NCI-H2029 (cell line): ENCODE measurements around the gene GALNTL6.
"Not testable (repeated sequence)": the region's sequence is repeated elsewhere in the genome, so short reads cannot be mapped to it uniquely, and the experiment has no call there.

Experiments used
- DNase-seq: peaks from one replicate; lab custom pipeline; 2025; lab: John Stamatoyannopoulos, UW

Gene GALNTL6

DNA sequence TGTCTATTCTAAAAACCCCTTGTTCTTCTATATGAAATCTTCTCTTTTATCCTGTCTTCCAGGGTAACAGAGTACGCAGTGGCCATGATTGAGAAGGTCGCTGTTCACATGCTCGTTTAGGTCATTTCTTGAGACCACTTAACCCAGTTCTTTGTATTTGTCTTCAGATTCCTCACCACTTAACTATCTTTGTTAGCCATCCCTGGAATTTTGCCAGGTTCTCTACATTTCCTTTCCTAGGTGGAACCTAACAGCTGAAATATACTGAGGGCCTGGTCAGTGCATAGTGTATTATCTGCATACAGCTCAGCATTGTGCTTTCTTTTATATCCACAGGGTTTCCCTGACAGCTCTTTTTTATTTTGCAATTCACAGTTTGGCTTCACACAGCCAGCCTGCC lies 1206.5 kb downstream of the GALNTL6 start:
- DNase-seq: peak; percentile 33

DNA sequence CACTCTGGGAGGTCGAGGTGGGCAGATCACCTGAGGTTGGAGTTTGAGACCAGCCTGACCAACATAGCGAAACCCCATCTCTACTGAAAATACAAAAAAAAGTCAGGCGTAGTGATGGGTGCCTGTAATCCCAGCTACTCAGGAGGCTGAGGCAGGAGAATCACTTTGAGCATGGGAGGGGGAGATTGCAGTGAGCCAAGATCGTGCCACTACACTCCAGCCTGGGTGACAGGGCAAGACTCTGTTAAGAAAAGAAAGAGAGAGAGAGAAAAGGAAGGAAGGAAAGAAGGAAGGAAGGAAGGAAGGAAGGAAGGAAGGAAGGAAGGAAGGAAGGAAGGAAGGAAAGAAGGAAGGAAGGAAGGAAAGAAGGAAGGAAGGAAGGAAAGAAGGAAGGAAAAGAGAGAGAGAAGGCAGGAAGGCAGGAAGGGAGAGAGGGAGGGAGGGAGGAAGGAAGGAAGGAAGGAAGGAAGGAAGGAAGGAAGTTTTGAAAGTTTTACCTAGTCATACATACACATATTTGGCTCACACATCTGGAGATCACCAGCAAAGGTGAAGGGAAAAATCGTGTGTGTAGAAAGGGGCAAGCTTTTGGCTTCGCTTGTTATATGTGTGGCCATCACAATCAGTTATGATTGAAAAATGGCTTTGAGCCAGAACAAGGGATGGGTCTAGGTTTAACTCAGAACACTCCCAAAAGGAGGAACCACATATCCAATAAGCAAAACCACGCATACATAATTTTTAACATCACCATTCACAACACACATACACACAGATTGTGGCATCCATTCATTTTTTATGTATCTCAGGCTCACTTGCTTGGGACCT lies 1208.8 kb downstream of the GALNTL6 start:
- DNase-seq: not testable (repeated sequence)

DNA sequence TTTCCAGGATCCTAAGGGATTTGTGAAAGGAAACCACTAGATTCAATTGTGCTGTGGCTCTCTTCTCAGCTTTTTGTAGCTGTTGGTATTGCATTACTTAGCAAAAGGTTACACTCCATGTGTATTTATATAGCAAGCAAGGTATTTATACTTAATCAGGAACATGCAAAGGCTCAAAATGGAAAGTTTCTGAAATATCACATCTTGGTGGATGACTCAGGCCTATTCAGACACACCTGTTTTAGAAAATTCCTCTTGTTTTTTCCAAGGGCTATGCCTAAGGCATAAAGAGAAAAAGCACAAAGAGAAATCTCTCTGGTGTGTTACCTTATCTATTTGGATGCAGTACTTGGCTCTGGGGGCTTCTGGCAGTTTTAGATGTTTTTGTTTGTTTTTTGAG lies 1211.0 kb downstream of the GALNTL6 start:
- no peak for DNase-seq

DNA sequence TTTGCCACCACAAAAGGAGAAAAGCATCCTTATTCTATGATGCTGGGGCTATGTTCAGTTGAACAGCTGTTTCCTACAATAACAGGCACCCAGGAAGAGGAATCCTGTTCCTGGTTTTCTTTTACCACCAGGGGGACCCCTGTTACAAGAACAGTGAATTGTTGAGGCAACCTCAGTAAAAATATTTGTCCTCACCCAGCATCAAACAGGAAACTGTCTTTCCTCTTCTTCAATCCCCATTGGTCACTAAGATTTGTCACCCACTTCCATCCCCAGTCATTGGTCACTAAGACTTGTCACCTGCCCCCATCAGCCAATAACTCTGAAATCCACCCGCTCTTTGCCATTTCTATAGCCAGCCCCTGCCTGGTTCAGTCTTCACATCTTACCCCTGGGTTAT lies 1211.9 kb downstream of the GALNTL6 start:
- DNase-seq: peak; percentile 75

DNA sequence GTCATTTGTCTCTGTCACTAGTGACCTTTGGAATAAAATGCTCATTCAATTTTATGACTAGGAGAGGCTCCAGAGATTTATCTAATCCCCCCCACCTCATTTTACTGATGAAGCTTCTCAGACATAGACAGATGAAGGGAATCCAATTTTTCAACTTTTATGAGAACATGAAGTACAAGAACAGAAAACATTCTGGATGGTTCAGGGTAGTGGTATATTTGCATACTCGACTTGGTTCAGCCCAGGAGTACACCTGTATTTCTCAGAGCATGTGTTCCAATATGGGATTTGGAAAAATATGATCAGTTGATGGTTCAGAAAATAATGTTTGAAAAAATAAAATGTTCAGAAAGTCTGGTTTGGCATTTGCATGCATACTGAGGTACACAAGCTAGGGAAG lies 1224.0 kb downstream of the GALNTL6 start:
- DNase-seq: no peak

DNA sequence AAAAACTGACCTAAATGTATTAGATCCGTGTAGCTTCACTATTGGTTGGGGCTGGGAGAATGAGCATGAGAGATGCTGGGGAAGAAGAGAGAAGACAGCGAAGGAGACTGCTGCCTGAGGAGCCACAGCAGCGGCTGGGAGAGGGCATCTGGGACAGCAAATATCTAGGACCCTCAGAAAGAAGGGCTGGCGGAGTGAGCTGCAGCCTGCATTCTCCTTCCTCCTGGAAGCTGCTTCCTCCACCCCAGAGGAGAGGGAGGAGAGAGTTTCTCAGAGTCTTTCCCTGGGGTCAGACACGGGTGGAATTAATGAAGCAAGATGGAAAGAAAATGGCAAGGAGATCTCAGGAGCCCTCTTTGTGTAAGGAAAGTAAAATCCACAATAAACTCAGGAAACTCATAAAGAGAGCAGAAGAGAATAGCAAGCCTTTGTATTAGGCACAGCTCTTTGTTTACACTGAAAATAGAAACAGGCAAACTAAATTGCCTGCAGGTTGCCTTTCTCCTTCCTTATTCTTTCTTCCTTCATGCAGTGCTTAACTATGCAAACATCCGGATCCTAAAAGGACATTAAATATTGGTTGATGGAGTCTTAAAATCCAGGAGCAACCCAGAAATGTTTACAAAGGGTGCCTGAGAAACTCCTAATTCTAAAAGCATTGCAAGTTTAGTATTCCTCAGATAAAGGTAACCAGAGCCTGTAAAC lies 1225.1 kb downstream of the GALNTL6 start:
- DNase-seq: peak; percentile 29

DNA sequence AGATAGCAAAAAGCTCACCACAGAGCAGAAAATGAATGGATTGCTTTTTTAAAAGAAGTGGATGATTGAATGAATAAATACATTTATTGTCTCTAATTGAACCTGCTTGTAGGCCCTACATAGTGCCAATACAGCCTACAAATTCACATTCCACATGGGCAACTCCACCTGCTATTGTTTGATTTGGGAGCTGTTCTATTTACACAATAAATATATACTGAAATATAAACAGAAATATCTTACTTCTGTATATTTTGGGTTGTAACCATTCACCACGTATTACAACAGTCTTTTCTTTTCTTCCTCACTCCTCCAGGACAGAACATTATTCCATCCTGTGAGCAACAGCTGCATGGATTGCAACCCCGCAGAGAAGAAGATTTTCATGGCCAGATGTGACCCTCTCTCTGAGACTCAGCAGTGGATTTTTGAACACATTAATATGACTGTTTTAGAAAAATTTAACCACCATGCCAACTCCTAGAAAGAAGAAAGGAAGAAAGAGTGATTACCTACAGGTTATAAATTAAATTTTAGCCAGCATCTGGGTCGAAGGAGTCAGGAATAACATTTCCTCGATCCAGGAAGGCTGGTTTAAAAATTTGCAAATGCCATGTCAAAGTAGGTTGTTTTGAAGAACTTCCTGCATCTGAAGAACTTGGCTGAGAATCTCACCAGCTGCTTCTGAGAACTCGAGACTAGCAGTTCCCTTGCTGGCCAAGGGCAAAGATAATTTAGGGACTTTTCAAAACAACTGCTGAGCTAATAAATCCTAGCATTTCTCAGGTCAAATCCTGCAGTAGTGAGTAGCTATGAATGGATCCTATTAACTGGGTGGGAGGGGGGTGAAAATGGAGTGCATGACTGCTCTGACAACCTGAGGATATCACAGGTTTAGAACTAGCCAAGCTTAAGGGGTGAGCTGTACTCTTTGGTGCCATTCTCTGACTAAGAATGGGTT lies 1226.7 kb downstream of the GALNTL6 start:
- peak; percentile 55 for DNase-seq

DNA sequence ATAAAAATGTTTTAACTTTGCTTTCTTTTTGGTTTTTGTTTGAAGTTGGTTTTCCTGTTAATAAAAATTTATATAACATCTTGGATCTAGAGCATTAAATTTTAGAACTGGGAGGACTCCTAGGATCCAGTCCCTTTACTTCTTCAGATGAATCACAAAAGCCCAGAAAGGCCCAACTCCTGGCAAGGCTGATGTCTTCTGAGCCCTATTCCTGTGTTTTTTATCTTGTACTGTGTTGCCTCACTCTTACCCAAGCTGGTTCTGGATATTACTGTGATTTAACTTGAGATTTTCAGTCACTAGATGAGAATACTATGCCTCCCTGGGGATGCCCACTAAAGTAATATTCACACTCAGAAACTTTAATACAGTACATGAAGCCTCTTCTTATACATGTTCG lies 1228.3 kb downstream of the GALNTL6 start:
- DNase-seq: no peak

DNA sequence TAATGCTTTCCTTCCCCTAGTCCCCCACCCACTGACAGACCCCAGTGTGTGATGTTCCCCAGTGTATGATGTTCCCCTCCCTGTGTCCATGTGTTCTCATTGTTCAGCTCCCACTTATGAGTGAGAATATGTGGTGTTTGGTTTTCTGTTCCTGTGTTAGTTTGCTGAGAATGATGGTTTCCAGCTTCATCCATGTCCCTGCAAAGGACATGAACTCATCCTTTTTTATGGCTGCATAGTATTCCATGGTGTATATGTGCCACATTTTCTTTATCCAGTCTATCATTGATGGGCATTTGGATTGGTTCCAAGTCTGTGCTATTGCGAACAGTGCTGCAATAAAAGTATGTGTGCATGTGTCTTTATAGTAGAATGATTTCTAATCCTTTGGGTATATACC lies 1228.9 kb downstream of the GALNTL6 start:
- not testable (repeated sequence) for DNase-seq

DNA sequence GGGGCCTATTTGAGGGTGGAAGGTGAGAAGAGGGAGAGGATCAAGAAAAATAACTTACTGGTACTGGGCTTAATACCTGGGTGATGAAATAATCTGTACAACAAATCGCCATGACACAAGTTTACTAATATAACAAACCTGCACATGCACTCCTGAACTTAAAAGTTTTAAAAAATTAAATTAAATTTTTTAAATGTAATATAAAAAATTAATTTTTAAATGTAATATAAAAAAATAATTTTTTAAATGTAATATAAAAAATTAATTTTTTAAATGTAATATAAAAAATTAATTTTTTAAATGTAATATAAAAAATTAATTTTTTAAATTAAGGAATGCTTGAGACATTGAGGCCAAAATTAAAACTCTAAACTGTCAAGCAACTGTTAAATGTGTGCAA lies 1231.1 kb downstream of the GALNTL6 start:
- no peak for DNase-seq

DNA sequence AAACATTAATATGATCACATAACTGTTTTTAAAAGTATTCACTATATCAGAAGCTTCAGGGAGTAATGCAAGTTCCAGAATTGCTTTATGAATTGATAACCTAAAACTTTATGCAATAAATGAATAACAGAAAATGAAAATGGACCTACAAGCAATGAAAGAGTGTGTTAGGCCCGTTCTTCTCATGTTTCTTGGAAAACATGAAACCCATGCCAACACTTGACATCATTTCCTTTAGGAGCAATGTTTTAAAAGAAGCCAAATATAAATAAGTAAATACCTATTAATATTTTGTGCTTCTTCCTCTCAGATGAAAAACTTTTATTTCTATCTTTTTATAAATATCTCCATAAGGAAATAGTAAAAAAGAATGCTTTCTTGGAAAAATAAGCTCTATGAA lies 1232.4 kb downstream of the GALNTL6 start:
- DNase-seq: no peak

DNA sequence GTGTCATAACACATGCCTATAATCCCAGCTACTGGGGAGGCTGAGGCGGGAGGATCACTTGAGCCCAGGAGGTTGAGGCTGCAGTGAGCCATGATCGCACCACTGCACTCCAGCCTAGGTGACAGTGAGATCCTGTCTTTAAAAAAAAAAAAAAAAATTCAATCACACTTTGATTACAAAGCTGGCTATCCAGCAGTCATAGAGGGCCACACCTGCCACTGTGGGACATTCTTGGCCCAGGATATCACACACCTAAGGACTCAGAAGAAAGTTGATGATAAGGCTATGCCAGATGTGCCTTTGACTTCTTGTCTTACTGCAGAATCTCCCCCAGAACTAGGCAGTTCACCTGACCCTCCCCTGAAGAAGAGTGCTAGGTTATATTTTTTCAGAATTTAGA lies 1232.9 kb downstream of the GALNTL6 start:
- no peak for DNase-seq

DNA sequence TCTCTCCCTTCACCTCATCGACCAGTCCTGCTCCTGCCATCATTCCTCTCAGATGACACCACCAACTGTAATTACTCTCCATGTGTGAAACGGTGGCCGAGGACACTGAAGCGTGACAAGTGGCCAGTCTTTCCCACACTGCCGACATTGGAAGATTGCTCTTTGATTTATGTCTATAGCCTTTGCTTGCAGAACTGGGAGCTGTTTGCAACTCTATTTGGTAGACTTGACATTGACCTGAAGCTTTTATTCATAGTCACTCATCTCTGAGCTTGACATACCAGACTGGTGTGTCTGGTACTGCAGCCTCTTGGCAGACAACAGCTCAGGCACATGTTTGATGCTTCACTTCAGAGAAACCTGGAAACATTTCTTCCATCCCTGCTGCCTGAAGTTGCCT lies 1233.6 kb downstream of the GALNTL6 start:
- DNase-seq: peak; percentile 54

DNA sequence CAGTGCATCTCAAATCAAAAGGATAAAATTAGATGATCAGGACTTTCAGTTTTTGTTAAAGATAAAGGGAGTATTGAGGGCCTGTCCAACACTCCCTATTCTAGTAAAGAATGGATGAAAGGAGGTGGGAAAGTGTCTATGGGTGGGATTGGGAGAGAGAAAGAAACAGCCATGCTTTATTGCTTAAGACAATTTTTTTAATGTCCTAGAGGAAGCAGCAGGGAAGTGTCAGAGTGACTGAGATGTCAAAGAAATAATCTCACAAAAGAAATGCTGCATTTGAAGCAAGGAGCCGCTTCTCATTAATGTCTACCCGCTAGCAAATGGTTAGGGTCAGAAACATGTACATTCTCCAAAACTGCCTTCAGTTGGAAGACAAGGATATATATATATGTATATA lies 1238.0 kb downstream of the GALNTL6 start:
- DNase-seq: no peak

DNA sequence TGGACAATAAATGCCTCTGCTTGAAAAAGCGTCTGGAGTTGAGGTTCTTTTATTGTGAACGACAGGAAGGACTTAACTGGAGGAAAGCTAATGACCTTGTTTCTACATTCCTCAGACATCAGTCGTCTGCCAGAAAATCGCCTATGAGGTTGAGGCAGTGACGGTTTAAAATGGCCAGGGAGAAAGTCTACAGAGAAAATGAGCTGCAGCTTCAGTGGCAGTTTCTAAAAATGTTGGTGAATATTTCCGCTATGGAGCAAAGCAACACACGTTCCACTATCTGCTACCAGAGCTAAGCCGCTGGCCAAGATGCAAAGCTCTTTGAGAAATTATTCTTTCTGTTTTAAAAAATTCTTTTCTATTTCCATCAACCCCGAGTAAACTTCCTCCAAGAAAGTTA lies 1238.5 kb downstream of the GALNTL6 start:
- DNase-seq: no peak

DNA sequence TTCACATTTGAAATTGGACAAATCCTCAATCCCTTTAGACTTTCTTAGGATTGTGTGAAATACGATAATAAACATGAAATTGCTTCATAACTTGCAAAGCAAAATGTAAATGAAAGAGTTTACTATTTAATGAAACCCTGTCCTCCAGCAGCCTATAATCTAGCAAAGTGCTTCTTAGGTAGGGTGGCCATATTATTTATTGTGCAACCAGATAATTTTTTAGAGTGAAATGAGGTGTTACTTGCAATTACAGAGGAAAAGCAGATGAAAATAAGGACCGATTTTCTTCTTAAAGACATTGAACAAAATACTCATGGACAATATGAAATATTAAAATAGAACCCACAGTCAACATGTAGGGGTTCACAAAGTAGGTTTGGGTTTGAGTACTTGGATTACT lies 1239.2 kb downstream of the GALNTL6 start:
- DNase-seq: no peak

DNA sequence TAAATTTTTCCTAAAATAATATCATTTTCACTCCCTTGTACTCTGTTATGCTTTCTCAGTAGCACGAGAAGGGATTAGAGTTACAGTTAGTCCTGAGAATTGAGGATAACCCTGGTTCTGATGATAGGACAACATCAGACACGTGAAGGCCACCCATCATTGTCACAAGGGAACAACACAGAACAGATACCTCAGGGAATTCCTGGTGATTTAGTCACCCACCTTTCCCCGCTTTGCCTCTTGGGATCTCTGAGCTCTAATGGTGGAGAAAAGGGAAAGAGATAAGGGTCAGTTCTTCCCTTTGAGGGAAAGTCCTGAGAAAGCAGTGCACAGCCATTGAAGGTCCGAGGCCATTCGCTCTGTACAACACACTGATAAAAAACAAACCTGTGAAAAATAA lies 1243.1 kb downstream of the GALNTL6 start:
- no peak for DNase-seq

DNA sequence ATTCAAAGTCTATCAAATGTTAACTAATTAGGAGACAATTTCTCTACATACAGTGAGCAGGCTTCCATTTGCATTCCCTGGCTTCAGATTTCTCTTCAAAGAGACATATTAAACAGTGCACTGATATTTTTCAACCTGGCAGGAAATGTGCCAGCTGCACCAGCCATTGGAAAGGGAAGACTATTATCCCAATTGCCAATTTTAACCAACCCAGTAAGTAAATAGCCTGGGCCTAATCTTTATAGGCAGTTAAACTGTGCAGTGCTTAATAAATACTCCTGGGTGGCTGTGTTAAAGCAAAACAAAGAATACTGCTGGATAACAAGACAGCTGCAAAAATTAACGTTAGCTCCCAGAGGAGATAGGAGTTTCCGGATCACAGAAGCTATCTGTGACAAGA lies 1243.5 kb downstream of the GALNTL6 start:
- no peak for DNase-seq

DNA sequence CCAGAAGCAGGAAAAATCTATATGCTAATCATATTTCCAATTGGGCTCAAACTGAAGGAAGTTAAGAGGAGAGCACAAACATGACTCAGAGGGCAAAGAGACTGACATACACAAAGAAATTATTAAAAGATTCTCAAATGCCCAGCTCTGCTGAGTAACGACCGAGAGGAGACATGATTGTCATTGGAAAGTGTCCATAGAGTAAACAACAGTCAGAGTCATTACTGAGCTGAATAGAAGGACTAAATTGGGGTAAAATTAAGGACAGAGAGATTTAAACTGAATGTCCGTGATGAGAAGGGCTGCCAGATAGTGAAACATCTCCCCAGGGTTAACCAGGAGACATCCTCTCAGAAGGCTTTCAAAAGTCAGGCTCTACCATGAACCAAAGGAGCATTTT lies 1244.2 kb downstream of the GALNTL6 start:
- DNase-seq: peak; percentile 29

DNA sequence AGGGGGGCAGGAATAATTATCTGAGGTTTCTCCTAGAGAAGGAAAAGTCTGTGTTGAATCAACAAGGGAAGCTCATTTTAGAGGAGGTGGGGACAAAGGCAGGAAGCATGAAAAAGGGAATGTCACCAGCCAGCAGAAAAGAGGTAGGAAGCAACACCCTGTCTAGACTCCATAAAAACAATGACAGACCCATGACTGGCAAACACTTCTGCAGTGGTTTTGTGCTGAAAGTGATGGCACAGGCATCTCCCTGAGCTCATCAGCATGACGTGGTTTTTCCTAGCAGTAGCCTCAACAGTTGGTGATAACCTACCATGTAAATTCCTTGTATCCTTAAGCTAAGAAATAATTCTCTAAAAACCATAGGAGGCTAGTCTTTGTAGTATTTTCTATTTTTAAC lies 1244.7 kb downstream of the GALNTL6 start:
- peak; percentile 65 for DNase-seq

DNA sequence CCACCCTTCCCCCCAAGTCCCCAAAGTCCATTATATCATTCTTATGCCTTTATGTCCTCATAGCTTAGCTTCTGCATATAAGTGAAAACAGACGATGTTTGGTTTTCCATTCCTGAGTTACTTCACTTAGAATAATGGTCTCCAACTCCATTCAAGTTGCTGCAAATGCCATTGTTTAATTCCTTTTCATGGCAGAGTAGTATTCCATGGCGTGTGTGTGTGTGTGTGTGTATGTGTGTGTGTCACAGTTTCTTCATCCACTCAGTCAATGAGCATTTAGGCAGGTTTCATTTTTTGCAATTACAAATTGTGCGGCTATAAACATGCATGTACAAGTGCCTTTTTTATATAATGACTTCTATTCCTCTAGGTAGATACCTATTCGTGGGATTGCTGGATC lies 1248.0 kb downstream of the GALNTL6 start:
- DNase-seq: no peak

DNA sequence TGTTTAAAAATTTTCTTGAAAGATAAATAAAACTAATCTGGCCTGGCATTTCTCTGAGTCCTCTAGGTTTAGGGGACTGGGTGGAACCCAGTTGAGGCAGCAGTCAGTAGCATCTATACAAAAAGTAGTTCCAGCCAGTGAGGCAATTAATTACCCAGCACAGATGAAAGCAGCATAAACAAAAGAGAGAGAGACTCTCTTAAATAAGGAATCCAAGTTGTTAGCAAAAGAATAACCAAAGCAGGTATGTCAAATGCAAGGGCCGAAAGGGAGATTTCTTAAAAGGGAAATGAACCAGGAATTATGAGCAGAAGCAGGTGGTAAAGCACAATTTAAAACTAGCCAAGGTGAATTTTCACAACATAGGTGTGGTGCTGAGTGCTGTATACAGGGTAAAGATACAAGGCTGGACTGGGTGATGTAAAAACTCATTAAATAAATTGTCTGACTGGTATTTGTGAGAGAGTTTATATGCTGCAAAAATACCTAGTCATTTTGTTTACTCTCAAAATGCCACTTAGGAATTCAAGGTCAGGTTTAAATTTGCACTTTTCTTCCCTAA lies 1260.8 kb downstream of the GALNTL6 start:
- no peak for DNase-seq
